Fibroblast of the conjunctiva (primary cell): ENCODE data around the gene DCLK1.

Experiments
- DNase-seq: peaks from one replicate; pipeline ENCODE4 v3.0.0-alpha.2; 2010; ENCODE audit warnings: low read depth

The DCLK1 gene

DNA sequence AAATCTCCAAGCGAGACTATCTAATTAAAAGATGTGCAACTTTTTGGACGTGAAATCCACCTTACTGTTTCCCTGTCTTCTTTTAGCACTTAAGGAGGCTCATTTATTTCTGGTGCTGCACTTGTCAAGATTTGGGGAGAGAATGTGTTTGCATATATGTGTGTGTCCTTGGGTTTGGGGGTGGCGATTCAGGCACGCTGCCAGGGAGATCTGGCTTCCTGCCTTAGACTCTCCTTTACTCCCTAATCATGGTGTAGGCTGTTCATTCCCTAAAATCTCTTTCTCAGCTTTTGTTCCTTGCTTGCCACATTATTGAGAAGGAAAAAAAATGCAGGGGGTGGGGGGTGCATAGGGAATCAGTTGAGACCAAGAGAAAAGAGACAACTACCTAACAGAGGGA lies 271.2 kb downstream of the DCLK1 start:
- no peak for DNase-seq

- DNase-seq, result no peak
Measured at GRCh38 chr13:35858665-35859064, 272.5 kb downstream of the DCLK1 start.

GRCh38 chr13:35857769-35858168 lies 273.4 kb downstream of the DCLK1 start:
- DNase-seq, result no peak

DNA sequence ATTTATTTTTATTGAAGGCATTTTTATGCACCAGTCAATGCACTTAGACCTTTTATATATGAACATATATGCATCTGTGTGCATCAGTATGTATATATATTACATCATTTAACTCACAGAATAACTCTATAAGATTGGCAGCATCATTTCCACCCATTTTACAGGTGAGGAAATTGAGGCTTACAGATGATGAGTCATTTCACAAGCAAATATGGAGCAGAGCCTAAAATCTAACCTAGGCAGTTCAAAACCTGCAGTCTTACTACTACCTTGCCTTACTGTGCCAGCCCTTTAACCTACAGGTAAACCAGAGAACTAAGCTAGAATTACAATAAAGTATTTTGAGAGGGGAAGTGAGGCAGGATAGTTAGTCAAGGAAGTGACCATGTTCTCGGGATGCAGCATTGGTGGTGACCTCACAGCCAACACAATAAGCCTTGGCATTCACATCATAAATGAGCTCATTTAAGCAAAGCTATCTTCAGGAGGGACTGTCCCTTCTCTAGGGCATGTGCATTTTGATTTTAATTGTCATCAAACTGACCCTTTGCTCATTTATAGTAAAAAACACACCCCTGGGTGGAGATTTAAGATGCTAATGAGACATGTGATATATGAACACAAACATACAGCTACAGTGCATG lies 274.3 kb downstream of the DCLK1 start:
- DNase-seq, result no peak

GRCh38 chr13:35856084-35856483 lies 275.1 kb downstream of the DCLK1 start:
- no peak for DNase-seq

DNA sequence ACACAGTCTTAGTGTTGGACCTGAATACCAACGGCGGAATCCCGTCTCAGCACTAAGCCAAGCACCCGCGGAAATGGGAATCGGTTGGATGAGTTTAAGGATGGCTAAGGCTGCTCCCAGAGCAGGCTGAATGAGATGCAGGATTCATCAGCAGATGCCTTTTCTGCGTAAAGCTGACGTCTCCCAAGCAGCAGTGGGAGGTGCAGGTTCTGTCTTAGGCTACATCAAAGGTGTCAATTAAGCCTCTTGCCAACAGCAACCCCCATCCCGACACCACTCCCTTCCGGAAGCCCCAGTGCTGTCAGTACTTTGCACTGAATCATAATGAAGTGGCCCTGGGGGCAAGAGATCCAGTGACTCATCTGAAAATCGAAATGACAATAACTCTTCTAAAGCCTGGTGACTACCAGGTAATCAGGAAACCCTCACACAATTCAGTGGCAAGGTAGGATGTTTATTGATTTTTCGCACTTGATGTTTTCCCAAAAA lies 275.6 kb downstream of the DCLK1 start:
- DNase-seq, result no peak

GRCh38 chr13:35854286-35854685 lies 276.9 kb downstream of the DCLK1 start:
- DNase-seq, result no peak

DNA sequence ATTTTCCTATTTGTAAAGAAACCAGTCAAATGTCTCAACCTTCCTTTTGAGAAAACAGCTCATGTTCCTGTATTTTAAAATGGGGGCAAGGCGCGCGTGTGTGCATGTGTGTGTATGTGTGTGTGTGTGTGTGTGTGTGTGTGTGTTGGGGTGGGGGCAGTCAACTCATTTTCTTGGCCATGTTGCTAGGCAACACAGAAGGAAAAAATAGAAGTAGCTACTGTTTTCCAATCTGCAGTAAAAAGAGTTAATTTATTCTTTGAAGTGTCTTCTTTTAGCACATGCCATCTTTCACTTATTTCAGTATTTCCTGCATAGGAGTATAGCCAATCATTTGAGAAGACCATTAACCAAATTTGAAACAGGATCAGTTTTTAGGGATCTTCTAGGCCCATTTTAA lies 279.3 kb downstream of the DCLK1 start:
- DNase-seq, result no peak

DNA sequence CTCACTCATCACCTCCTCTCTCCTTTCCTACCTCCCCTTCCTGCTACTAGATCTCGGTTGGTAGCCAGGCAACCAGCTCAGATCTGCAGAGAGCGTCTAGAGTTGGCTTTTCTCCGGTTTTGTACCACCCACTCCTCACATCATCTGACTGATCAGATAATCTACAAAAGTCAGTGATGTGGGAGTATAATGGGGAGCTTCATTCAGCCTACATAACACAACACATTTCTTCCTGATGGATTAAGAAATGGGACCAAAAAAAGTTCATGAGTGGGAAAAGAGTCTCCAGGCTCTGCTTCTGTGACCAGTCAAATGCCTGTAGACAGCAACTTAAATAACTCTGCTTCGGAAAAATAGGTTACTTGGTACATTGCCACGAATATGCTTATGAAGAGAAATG lies 279.8 kb downstream of the DCLK1 start:
- DNase-seq, result no peak

GRCh38 chr13:35850569-35850968 lies 280.6 kb downstream of the DCLK1 start:
- DNase-seq, result no peak

DNA sequence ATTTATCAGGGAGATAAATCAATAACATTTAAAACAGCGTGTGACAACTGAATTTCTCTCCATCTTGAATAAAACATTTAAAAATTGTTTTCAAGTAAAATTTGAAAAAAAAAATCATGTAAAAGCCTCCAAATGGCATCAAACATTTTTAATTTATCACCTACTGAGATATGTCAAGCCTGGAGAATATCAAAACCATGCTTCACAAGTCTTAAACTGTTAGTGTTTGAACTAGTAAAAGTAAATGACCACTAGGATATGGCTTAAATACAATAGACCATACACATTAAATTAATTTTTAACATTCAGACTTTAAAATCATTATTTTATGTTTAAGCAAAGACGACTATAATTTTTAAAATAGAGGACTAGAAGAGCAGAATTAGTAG lies 281.9 kb downstream of the DCLK1 start:
- DNase-seq, result no peak

- peak; percentile 28 for DNase-seq
Measured at GRCh38 chr13:35848336-35849255, 282.6 kb downstream of the DCLK1 start.

DNA sequence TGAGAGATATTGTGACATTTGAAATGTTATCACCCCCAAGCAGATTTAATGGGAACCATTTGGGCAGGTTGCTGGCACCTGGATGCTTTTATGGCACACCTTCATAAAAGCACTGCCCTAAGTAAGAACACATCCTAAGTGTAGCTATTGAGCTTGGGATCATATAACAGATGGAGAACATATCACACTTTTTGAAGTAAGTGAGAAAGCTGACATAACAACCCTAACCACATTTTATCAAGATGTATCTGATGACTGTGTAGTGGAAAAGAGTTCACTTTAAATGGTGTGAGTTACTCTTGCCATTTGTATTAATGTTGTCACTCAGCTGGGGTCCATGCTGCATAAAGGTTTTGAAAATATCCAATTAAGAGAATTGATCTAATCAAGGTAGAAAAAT lies 287.9 kb downstream of the DCLK1 start:
- no peak for DNase-seq

GRCh38 chr13:35841060-35841521 lies 290.1 kb downstream of the DCLK1 start:
- DNase-seq, result no peak

- DNase-seq, result no peak
Measured at GRCh38 chr13:35839806-35840205, 291.4 kb downstream of the DCLK1 start.

- DNase-seq, result no peak
Measured at GRCh38 chr13:35838356-35838755, 292.8 kb downstream of the DCLK1 start.

- no peak for DNase-seq
Measured at GRCh38 chr13:35836446-35836845, 294.7 kb downstream of the DCLK1 start.

- DNase-seq, result no peak
Measured at GRCh38 chr13:35835989-35836388, 295.2 kb downstream of the DCLK1 start.

DNA sequence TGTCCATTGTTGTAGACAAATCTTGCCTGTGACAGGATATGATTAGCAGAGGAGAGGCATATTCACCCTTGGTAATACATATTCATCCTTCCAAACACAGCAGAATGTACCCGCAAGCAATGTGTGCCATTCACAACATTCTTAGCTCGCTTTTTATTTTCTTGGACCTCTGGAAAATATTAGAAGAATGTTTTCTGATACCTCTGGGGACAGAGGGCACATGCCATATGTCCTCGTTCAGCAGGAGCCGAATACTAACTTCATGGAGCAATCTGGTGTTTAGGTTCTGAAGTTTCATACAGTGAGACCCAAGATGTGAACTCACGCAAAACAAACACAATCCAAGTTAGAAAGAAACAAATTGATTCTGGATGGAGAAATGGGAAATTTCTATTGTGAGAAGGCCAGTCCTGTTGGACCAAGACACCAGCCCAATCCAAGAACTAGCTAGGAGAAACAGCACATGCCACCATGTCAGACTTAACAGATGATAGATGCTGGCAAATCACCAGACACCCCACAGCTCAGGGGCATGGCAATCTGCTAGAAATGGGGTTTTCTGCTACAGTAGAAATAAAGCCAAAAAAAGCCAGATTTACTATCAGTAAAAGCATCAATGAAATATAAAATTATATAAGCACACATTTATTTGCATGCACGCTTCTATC lies 297.4 kb downstream of the DCLK1 start:
- no peak for DNase-seq

- DNase-seq, result no peak
Measured at GRCh38 chr13:35833031-35833430, 298.2 kb downstream of the DCLK1 start.

DNA sequence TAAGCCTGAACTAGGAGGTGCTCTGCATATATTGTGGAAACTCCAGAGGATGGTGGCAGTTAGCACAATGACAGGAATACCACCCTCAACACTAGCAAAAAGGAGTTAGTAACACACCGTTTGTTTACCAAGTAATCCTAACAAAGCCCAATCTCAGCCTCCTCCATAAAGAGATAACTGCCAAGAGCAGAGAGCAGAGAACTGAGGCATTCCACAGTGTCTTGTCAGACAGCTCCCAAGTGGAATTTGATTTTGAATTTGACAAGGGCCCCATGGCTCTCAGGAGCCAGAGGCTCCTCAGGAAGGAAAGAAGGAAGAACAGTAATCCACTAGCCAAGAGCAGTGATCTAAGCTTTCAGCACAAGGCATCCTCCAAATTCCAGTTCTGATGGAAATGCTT lies 298.6 kb downstream of the DCLK1 start:
- no peak for DNase-seq

GRCh38 chr13:35830850-35831450 lies 300.2 kb downstream of the DCLK1 start:
- no peak for DNase-seq
